ENCODE results near the gene LIM2.
A peak's percentile ranks its signal among the peaks of the same experiment; 100 is the strongest.

The LIM2 gene

DNA sequence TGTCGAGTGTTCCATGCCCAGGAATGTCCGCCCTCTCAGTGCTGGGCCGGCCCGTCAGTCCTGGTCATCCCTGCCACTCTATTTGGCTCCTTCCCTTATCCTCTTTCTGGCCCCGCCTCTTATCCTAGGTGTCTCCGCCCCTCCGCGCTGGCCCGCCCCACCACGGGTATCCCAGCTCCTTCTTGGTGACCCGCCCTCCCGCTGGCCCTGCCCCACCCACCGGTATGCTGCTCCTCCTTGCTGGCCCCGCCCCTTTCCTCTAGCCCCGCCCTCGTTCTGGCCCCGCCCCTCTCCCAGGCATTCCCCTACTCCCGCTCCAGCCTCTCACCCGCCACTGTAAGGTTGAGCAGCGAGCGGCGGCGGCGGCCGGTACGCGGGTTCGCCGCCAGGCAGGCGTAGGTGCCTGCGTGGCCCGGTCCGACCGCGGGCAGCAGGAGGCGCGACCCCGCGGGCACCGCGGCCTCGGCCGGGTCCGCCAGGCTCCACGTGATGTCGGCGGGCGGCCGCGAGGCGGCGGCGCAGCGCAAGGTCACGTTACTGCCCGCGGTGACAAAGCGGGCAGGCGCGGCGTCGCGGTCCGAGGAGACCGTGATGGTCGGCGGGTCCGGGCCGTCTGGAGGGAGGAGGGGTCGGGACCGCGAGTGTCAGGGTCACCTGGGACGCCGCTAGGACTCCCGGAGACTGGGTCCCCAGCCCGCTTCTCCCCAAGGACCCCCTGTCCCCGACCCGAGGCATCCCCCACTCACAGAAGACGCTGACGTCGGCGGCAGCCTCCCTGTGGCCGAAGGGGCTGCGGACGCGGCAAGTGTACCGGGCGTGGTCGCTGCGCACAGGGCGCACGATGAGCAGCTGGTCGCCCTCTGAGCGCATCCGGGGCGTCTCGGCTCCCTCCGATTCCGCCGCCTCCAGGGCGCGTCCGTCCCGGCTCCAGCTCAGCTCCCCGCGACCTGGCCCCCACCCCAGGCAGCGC, 47.8 kb downstream of the LIM2 start:
- DNase-seq (ENCODE audit: low spot score), result peak; percentile 100

DNA sequence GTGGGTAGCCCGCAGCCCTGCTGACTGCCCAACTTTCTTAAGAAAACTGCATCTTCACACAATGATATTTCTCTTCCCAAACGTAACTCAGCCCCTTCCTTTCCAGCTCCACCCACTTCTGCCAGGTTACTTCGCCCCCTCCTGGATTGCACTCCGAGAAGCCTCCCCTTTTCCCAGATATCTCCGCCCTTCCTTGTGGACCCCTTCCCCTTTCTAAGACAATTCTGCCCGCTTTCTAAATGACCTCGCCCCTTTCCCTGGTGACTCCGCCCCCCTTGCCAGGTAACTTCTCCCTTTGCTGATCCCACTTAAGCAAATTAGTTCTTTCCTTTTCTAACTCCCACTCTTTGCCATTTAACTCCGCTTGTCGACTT, 48.5 kb downstream of the LIM2 start:
- DNase-seq (ENCODE audit: low spot score), result no peak

DNA sequence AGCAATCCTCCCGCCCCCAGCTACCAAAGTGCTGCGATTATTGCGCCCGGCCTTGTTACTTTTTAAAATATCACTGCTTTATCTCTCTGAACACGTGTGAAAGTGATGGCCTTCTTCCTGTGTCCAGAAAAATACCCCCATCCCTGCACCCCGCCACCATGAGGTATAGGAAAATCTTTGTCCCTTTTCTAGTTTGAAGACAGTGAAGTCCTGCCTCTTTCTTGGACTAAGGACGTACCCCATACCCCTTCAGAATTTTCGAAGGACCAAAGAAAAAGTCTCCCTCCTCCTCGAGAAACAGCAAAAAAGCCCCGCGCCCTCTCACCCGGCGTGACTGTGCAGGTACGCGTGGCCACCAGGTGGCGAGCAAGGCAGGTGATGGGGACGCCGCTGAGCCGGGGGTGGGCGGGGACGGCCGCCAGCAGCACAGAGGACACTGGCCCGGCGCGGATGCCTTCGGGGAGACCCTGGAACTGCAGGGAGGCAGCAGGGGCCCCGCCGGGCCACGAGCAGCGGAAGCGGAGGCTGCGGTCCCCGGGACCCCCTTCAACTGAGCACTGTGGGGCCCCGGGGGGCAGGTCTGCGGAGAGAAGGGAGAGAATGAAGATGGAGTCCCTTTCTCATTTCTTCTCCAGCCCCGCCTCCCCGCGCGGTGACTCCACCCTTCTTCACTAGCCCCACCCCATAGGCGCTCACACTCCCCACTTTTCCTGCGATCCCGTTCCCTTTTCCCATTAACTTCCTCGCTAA, 49.0 kb downstream of the LIM2 start:
- peak; percentile 90 for DNase-seq (ENCODE audit: low spot score)

DNA sequence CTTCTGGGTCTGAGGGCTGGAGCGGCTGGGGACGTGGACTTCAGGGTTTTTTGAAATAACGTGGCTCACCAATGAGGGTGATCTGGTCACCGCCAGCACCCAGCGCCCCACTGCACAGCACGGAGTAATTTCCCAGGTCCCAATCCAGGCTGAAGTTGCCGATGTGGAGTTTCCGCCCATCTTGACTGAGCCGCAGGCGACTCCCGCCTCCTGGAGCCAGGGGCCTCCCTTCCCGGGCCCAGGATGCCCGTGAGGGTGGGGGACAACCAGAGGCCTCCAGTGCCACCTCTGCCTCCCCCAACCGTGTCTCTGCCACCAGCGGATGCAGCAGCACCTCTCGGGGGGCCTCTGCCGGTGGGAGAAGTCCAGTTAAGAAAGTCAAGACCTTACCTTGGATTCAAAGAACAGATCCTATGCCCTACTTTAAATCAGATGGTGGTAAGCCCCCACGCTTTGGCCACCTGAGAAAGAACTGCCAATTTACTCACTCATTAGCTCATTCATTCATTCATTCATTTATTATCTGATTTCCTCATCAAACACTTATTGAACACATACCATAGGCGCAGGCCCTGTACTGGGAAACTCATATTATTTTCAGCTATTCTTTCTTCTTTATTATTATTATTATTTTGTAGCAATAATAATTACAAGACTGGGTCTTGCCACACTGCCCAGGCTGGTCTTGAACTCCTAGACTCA, 49.8 kb downstream of the LIM2 start:
- DNase-seq (ENCODE audit: low spot score), result no peak

DNA sequence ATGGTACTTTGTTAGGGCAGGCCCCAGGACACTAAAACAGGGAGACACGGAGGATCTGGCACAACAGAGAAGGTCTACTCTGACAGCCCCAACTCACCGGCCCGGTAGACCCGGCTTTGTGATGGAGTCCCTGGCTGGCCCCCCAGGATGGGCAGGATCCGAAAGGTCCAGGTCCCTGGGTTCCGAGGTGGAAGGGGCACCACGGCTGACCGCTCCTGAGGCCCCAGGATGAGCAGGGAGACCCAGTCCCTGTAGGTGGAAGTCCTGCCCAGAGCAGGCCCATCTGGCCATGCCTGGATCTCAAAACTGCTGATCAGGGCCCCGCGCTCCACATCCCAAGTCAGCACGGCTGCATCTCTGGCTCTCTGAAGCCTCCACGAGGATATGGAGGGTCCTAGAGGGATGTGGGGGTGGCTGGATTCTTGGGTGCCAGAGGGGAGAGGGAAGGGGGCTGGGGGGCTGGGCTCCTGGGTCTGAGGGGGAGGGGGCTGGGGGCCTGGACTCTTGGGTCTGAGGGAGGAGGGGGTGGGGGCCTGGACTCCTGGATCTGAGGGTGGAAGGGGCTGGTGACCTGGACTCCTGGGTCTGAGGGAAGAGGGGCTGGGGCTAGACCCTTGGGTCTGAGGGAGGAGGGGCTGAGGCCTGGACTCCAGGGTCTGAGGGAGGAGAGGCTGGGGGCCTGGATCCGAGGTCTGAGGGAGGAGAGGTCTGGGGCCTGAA, 50.5 kb downstream of the LIM2 start:
- no peak for DNase-seq (ENCODE audit: low spot score)

DNA sequence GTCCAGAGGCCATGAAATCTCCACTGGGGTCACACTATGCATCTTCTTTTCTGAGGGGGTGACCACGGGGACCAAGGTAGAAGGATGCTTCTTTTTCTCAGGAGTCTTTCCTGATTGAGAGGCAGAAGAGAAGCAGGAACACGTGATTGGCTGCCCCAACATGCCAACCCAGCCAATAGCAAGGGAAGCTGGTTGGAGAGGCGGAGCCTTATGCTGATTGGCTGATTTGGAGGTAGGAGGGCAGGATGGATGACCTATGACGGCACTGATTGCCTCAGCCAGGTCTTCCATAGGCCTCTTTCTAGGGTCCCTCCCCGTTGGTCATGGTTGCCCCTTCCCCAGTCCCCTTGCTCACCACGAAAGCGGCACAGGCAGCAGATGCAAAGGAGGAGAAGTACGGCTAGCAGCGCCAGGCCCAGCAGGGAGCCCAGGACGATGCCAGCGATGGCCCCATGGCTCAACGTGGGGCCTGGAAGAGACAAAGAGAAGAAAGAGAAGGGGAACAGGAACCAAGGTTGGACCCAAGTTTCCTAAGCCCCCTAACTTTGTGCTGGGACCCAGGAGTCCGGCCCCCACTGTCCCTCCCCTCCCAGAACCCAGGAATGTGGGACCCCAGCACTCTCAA, 53.8 kb downstream of the LIM2 start:
- no peak for DNase-seq (ENCODE audit: low spot score)

DNA sequence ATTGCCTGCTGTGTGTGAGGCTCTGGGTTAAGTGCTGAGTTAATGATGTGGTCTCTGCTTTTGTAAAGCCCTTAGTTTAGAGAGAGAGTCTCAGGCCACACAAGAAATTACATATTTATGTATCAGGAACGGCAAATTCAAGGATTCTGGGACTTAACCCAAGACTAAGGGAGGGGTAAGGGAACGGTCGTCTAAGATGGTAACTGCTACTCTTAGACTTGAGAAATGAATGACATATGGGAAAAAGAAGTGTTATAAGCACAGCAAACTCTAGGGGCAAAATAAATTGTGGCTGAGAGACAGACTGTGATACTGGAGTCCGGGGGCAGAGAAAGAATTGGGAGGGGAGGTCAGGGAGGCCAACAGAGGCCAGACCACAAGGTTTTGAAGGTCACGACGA, 56.1 kb downstream of the LIM2 start:
- no peak for DNase-seq (ENCODE audit: low spot score)

DNA sequence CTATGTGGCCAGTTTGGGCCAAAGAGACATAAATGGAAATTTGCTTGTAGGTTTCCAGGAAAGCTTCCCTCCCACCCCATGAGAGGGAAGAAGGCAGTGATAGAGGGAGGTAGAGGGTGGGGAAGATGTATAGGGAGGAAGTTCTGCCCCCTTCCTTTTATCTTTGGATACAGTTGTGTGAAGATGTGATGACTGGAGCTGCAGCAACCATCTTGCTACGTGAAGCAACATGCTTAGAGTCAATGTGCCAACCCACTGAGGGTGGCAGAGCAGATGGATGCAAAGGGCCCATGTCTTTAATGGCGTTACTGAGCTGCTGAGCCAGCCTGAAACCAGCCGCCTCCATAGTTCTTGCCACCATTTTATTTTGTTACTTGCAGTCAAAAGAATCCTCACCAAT, 56.6 kb downstream of the LIM2 start:
- DNase-seq (ENCODE audit: low spot score), result no peak

DNA sequence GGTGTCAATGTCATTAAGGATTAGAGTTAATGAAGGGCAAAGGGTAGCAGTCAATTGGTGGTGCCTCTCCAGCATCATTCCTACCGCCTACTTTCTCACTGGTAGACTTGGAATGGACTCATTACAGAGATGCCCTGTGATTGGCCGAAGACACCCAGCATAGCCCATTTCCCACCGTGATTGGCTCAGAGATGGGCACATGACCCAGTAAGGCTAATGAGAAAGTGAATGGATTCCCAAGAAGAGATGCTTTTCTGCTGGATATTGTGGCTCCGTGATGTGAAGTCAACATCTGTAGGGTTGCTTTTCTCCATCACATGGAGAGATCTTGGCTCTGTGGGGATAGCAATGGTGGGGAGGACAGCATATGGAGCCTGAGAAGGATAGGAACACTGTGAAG, 57.4 kb downstream of the LIM2 start:
- no peak for DNase-seq (ENCODE audit: low spot score)

Measured in AG08396 (cell line).